Fibroblast of peridontal ligament (primary cell): Measurements from ENCODE around the gene ADGRL3.
"Not testable (repeated sequence)": the region's sequence is repeated elsewhere in the genome, so short reads cannot be mapped to it uniquely, and the experiment has no call there.

Experiments used
- DNase-seq: peaks from one replicate; pipeline ENCODE4 v3.0.0-alpha.2; 2010; ENCODE audit errors: extremely low read depth

The ADGRL3 gene

DNA sequence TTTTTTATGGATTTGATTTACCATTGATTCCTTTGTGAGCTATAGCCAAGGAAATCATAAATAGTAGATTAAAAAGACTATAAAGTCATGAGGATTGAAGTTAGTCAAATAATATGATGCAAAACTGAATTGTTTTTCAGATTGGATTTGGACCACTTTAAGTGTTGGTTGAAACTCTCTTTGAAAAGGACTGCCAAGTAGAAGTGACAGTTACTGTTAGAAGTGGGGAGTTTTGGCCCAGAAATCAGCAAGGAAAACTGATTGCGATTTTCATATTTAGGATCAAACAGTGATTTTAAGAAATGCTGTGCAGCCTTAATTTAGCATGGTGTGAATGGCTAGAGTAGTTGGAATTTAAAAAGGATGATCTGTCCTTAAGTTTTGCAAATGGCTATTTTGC lies 4.9 kb downstream of the ADGRL3 start:
- no peak for DNase-seq

- DNase-seq: not testable (repeated sequence)
Observed at GRCh38 chr4:61207156-61207555, 7.0 kb downstream of the ADGRL3 start.

DNA sequence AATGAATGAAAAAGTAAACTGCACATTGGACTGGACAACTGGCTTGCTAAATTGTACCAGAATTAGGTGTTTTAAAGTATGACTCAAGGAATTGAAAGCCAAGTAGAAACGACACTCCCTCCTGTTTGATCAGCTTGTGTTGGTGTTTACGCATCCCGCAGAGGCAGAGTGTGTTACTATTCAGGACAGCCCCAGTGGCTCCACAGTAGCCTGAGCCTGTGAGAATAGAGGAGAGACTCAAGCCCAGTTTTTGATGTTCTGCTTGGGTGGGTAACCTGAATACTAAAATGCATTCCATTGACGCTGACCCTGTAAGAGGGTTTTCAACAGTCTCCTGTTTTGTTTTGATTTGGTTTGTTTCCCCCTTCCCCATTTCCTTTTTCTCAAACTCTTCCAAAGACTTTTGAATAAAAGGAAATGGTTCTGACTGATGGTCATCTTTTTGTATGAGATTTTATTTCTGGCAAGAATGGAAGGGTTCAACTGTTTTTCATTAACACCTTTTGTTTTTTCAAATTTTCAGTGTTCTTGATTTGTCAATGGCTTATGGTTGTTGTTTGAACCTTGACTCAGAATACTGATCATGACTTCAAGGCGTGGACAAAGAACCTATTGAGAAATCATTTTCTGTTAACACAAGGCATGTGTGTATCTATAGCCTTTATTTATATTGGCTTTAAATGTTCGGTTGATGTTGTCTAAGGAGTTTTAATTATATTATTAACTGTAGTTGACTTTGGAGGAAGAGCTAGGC lies 10.2 kb downstream of the ADGRL3 start:
- no peak for DNase-seq

DNA sequence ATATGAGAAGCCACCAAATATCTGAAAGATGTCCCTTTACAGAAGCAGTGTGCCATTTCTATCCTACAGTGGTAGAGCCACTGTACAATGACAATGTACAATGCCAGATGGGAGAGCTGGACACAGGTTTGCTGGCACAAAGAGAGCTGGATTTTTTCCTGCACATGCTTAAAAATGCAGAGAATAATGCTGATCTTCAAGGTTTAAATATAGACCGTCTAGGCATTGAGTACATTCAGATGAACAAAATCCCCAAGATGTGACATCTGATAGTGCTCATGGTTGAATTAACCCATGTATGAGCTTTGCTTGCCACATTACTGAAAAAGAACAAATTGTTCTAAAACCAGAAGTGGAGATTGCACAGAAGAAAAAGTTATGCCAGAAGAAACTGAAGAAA lies 11.7 kb downstream of the ADGRL3 start:
- no peak for DNase-seq

DNA sequence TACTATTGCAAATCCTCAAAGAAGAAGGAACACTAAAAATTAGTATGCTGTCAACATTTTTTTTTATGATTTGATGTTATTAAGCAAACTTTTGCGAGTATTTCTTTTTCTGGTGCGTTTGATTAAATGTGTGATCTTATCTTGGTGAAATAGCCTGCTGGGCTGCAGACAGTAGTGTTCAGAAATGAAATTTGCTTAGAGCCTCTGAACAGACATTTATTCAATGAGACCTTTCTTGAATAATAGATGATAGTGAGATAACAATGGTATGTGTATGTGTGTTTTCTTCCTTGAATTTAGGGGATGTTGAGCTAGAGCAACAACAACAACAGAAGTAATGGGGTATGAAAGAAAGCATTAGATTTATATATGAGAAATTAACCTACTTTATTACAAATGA lies 12.7 kb downstream of the ADGRL3 start:
- DNase-seq: no peak

GRCh38 chr4:61214680-61215079 lies 14.6 kb downstream of the ADGRL3 start:
- DNase-seq: no peak

DNA sequence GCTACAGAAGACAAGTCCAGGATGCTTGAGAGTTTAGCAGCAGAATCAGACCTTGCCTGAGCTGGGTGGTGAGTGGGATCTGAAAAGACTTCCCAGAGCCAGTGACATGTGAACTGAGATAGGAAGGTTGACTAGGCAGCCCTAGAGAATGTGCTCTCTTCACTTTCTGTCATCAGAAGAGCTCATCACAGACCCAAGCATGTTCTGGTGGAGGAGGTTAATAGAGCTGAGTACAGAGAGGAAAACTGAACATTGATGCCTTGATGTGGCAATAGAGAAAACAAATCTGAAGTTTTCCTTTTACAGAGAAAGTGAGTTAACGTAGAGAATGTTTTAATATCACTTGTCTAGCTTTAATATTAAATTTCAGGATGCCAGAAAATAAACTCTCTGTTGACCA lies 17.1 kb downstream of the ADGRL3 start:
- no peak for DNase-seq

- no peak for DNase-seq
Observed at GRCh38 chr4:61220556-61220955, 20.4 kb downstream of the ADGRL3 start.

GRCh38 chr4:61223385-61223784 lies 23.3 kb downstream of the ADGRL3 start:
- no peak for DNase-seq

DNA sequence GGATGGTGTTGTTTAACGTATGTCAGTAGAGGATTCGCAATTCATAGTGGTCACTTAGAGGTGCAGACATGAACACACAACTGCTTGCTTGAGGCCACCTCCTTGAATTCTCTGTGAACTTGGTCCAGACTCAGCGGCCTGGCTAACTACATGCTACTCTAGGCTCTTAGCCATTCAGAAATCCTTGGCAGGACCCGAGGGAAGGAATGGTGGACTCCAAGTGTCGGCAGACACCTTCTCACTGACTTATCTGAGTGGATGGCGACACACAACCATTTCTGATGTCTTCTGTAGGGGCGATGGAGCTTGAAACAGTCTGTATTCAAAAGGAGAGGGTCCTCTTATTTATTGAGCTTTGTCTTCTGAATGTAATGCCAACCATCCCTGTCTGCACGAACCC lies 24.4 kb downstream of the ADGRL3 start:
- DNase-seq: no peak

DNA sequence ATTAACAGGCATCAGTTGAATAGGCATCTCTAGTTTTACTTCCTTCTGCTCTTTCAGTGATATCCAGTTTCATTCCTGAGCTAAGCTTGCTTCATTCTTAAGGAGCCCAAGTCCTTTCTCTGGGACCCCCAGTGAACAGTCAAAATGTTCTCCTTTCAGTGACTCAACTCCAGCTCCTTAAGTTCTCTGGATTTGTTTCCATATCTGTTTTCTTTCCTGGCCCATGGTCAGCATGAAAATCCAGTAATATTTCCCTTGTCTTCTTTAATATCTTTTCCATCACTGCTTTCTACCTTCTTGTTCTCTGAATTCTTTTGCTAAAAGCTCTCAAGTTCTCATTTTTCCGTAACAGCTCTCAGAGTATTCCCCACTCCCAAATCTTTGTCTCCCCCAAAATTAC lies 25.5 kb downstream of the ADGRL3 start:
- DNase-seq: no peak

DNA sequence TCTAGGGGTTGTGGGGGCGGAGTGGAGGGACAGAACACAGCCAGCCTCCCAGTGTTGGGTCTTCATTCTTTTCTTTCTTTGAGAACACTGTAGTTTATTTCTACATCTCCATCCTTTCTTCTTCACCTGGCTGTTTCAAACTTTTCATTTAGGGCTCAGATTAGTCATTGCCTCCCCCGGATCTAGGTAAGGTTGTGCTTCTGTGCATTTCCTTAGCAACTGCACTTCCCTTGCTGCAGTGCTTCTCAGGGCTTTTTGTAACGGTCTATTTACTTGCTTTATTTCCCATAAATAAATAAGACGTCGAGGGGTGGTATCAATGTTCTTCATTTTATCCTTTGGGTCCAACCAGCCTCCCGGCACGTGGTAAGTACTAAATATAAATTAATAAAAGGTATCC lies 31.3 kb downstream of the ADGRL3 start:
- no peak for DNase-seq

DNA sequence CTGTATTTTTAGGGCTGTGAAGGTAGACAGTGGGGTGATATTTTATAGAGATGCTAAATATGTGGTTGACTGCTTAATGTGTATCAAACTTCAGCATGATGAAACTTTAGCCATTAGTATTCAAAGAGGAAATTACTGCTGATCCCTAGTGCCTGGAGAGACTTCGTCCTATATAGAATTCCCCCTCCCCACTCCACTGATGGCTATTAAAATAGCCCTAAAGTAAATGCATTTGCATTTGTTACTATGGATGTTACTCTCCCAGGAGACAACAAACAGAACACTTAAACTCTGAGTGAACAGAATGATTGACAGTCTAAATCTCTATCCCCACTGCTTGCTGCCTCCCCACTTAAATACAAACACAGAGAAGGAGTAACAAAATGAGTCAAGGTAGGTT lies 39.1 kb downstream of the ADGRL3 start:
- DNase-seq: no peak

DNA sequence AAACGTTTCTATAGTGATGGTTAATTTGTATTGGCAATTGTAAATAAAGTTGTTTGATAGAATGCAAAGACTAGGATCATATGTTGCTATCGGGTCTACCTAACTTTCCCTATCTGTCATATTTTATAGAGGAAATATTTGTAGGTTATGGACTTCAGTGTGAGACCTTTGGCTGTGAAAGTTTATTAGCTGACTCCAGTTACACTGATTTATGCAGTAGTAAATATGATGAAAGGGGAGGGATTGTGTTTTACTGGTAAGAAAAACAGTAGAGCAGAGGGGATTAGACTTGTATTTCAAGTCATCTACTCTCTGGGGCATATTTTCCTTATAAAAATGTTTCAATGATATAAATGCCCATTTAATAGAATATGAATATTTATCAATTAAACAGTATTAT lies 43.8 kb downstream of the ADGRL3 start:
- DNase-seq: no peak

DNA sequence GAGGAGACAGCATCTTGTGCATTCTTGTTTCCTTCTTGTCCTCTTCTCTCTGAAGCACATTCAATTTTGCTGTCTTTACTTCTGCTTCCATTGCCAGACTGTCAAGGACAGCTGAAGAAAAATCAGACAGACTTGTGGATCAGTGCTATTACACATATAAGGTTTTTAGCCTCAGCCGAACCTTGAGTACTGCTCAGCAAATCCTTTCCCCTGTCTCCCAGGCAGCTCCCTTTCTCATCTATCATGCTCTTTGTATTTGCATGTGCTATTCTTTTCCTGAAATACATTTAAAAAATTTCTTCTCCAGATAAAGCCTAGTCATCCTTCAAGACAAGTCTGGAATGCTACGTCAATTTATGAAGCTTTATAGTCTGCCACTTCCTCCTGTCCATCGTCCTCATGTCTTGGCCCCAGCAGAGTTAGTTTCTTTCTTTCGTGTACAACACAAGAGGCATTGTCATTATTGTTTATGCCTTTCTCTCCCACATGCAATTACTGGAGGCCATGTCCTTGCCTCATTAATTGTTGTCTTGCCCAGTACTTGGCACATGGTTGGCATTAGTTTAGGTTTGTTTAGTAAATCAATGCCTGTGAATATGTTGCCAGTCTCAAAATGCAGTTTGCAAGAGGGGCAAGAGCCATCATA lies 45.1 kb downstream of the ADGRL3 start:
- no peak for DNase-seq

DNA sequence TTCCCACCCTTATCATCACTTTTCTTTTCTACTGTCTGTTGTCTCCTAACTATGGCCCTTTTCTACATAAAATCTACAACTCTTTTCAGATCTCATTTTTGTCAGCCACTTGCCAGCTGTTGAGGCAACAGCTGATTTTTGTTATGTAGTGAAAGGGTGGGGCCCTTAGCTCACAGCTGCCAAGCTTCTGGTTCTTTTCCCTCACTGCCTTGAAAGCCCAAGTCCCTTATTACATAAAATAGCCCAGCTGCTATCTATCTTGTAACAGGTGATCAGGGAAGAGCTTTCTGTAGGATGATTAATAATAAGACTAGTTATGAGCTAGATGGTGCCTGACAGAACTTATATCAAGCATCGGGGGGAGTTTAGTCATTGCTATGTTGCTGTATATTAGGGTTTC lies 45.9 kb downstream of the ADGRL3 start:
- DNase-seq: no peak

DNA sequence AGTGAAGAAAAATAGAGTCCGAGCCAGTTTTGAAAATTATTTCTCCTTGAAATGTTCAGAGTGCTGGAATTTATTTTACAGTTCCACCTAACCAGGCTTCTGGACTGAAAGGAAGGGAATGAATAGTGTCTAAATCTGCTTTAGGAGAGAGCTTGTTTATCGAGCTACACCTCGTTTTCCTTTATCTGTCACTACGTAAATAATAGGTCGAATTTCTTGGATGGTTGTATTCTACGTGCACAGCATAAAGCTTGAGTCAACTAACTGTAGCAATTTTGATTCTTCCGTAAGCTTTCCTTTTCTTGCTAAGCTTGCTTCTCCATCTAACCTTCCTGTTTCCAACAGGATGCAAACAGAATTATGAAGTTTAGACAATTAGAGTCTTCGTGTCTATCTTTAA lies 48.6 kb downstream of the ADGRL3 start:
- no peak for DNase-seq

- no peak for DNase-seq
Observed at GRCh38 chr4:61251129-61251528, 51.0 kb downstream of the ADGRL3 start.

- no peak for DNase-seq
Observed at GRCh38 chr4:61254406-61254805, 54.3 kb downstream of the ADGRL3 start.

DNA sequence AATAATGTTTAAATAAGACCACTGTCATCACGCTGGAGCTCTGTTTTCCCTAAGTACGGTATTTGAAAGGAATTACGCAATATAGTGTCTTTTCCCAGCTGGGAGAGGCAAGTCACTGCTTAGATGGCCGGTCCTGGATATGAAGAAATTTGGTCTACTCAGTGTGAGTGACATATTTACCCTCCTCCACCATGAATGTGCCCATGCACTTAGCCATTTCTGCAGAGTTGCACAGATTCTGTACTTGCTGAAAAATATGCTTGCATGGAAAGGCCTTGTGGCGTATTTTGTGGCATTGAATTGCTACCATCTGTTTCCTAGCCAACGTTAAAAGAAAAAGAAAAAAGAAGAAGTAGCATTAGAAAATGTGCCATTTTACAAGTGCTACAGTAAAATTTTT lies 73.1 kb downstream of the ADGRL3 start:
- no peak for DNase-seq

- DNase-seq: no peak
Observed at GRCh38 chr4:61274286-61274685, 74.2 kb downstream of the ADGRL3 start.

- no peak for DNase-seq
Observed at GRCh38 chr4:61275241-61275640, 75.1 kb downstream of the ADGRL3 start.

GRCh38 chr4:61276029-61276428 lies 75.9 kb downstream of the ADGRL3 start:
- DNase-seq: no peak
